ENCODE results near the gene ERGIC1. TPM values are rescaled to one million over a fixed set of nuclear protein-coding genes. Genes with fewer than 3 reads are reported as not detected.
A peak's percentile ranks its signal among the peaks of the same experiment; 100 is the strongest.

ERGIC1 gene
- total RNA-seq, 1 experiment from 2014 or later, result 77.0 TPM

GRCh38 chr5:172849606-172850453 is 15.8 kb downstream of the ERGIC1 start:
- Histone ChIP-seq H3K56ac (ENCODE audit: insufficient read length, low read depth, low read length) (no peak overlapping the region), H2BK5ac (ENCODE audit: insufficient read length, low read length) (no peak overlapping the region), H3K27me3 (ENCODE audit: insufficient read depth, low read length) (no peaks in the 10 kb centered on the region), H4K8ac (replicated peaks; ENCODE audit: insufficient read length, low read depth, low read length) (no peak overlapping the region), H3K18ac (ENCODE audit: insufficient read length, low read depth, low read length) (no peak overlapping the region), H3K4me2 (ENCODE audit: insufficient read depth, insufficient read length, low read length) (no peak overlapping the region), H3K23me2 (ENCODE audit: insufficient read length, low read depth, low read length, poor library complexity, severe bottlenecking) (no peaks in the 10 kb centered on the region), H3K23ac (ENCODE audit: insufficient read length, low read depth, low read length) (no peak overlapping the region), H4K20me1 (ENCODE audit: control insufficient read depth, insufficient read depth, insufficient read length) (no peaks in the 10 kb centered on the region), H3K27ac (ENCODE audit: insufficient read length, low read depth, low read length) (no peak overlapping the region), H3K79me2 (ENCODE audit: insufficient read depth, low read length) (peaks cover 2% of the 10 kb centered on the region; the same call in 1 of the 2 replicates), H3K4me1 (ENCODE audit: insufficient read depth, low read length) (no peaks in the 10 kb centered on the region; the same call in 1 of the 2 replicates), H2AK5ac (ENCODE audit: insufficient read length, low read length) (no peak overlapping the region), H2AFZ (ENCODE audit: low read length) (no peak overlapping the region), H3K79me1 (ENCODE audit: insufficient read depth, low read depth, low read length, poor library complexity, severe bottlenecking) (peaks cover 6% of the 10 kb centered on the region), H3K4ac (ENCODE audit: low read depth, low read length) (no peak overlapping the region), H3K9me3 (ENCODE audit: control insufficient read depth, low read depth, low read length) (no peaks in the 10 kb centered on the region), H4K91ac (ENCODE audit: insufficient read length, low read depth, low read length) (no peak overlapping the region), H2BK12ac (ENCODE audit: insufficient read length, low read depth, low read length) (no peak overlapping the region), H2BK120ac (ENCODE audit: low read depth, low read length, poor library complexity, severe bottlenecking) (no peak overlapping the region), H3T11ph (ENCODE audit: low read length) (no peak overlapping the region), H3K14ac (ENCODE audit: insufficient read depth, low read length) (no peak overlapping the region), H2BK15ac (ENCODE audit: low read depth, low read length) (no peak overlapping the region), H2BK20ac (ENCODE audit: low read depth, low read length, poor library complexity, severe bottlenecking) (no peak overlapping the region), H4K5ac (ENCODE audit: insufficient read length, low read depth, low read length) (no peak overlapping the region), H3K9ac (ENCODE audit: extremely low read depth, insufficient read length, low read length) (no peak overlapping the region)
- no peak for DNase-seq
- Mint-ChIP-seq H3K4me1 (peaks cover 29 to 34% of the 10 kb centered on the region in 2 experiments), H3K4me3 (no peak overlapping the region), H3K36me3 (ENCODE audit: insufficient read depth in 1 of 3, low read depth in 3 of 3) (peaks cover 0 to 3% (median 0%) of the 10 kb centered on the region in 3 experiments; a peak in 4 of 7 replicates), H3K9me3 (no peaks in the 10 kb centered on the region), H3K27me3 (ENCODE audit: low read depth) (no peaks in the 10 kb centered on the region), H3K27ac (peak overlapping the region; percentile 9 to 35 (median 23); a peak in 4 of 7 replicates)
- TF ChIP-seq, protein P1, sequence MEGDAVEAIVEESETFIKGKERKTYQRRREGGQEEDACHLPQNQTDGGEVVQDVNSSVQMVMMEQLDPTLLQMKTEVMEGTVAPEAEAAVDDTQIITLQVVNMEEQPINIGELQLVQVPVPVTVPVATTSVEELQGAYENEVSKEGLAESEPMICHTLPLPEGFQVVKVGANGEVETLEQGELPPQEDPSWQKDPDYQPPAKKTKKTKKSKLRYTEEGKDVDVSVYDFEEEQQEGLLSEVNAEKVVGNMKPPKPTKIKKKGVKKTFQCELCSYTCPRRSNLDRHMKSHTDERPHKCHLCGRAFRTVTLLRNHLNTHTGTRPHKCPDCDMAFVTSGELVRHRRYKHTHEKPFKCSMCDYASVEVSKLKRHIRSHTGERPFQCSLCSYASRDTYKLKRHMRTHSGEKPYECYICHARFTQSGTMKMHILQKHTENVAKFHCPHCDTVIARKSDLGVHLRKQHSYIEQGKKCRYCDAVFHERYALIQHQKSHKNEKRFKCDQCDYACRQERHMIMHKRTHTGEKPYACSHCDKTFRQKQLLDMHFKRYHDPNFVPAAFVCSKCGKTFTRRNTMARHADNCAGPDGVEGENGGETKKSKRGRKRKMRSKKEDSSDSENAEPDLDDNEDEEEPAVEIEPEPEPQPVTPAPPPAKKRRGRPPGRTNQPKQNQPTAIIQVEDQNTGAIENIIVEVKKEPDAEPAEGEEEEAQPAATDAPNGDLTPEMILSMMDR (conservative IDR thresholded peaks at IDR 0.05), result no peak
- no CpG with 5 or more reads among the region's 15 CpGs for WGBS (ENCODE audit: extremely low coverage, insufficient read length, low lambda C conversion rate)

Measured in H9 (cell line).